ENCODE measurements around the gene RHCG. TPM values are rescaled to one million over a fixed set of nuclear protein-coding genes. Genes with fewer than 3 reads are reported as not detected.

RHCG gene
- total RNA-seq, 1 experiment from 2014 or later, result 3.0 TPM

DNA sequence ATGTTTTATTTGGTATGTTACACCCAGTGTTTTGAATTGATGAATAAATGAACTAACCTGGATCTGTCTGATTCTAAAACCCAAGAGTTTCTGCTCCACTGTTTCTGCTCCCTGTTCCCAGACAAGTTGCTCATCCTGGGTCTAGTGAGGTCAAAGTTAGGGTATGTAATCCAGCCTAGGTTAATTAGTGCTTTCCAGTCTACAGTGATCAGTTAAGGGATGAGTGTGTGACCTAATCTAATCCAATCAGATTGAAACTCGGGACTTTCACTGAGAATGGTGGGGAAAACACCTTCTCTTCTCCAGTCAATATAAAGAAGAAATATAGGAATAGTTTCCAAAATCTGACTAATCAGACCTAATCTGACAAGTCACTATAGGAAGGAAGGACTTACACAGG, 27.8 kb upstream of the RHCG start:
- in situ Hi-C loops (cut with HindIII; ENCODE audit: low pct_unique_long_range_greater_than_20kb, low sequenced_read_pairs), result no loop called here
- intact Hi-C loops (cut with micrococcal nuclease; ENCODE audit: unreplicated experiment), result no loop called here
- ChIA-PET CTCF (no interaction called here), POLR2A (no interaction called here)
- Histone ChIP-seq H3K4me1 (ENCODE audit: control insufficient read depth, insufficient read depth, low read length) (no peaks in the 10 kb centered on the region), H3K9me3 (ENCODE audit: control insufficient read depth, insufficient read depth, low read depth, low read length) (no peaks in the 10 kb centered on the region), H3K27ac (ENCODE audit: low read length) (no peak overlapping the region), H3K4me3 (ENCODE audit: low read depth in 2 of 2, low read length in 2 of 2) (no peak overlapping the region), H3K27me3 (ENCODE audit: control insufficient read depth, insufficient read depth, low read length) (no peaks in the 10 kb centered on the region), H3K36me3 (ENCODE audit: control insufficient read depth, insufficient read depth, low read length) (no peaks in the 10 kb centered on the region)
- DNase-seq (ENCODE audit: low read depth, low spot score), result no peak
- TF ChIP-seq POLR2AphosphoS5 (IDR thresholded peaks at IDR 0.05; ENCODE audit: low read depth, low read length), result no peak
- no peak for TF ChIP-seq TCF7L2 (IDR thresholded peaks at IDR 0.05; ENCODE audit: low read depth, low read length)
- TF ChIP-seq, protein P1, sequence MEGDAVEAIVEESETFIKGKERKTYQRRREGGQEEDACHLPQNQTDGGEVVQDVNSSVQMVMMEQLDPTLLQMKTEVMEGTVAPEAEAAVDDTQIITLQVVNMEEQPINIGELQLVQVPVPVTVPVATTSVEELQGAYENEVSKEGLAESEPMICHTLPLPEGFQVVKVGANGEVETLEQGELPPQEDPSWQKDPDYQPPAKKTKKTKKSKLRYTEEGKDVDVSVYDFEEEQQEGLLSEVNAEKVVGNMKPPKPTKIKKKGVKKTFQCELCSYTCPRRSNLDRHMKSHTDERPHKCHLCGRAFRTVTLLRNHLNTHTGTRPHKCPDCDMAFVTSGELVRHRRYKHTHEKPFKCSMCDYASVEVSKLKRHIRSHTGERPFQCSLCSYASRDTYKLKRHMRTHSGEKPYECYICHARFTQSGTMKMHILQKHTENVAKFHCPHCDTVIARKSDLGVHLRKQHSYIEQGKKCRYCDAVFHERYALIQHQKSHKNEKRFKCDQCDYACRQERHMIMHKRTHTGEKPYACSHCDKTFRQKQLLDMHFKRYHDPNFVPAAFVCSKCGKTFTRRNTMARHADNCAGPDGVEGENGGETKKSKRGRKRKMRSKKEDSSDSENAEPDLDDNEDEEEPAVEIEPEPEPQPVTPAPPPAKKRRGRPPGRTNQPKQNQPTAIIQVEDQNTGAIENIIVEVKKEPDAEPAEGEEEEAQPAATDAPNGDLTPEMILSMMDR (IDR thresholded peaks at IDR 0.05), result no peak
- no peak for TF ChIP-seq SIN3A (IDR thresholded peaks at IDR 0.05; ENCODE audit: borderline replicate concordance, insufficient read depth, low read depth, low read length)
- TF ChIP-seq REST (IDR thresholded peaks at IDR 0.05; ENCODE audit: insufficient read depth in 1 of 2, low read depth in 2 of 2, low read length in 1 of 2), result no peak
- ATAC-seq, result no peak
- BruUV-seq (replicated peaks), result no TSS peak

GRCh38 chr15:89523101-89523500, 26.7 kb upstream of the RHCG start:
- TF ChIP-seq REST (IDR thresholded peaks at IDR 0.05; ENCODE audit: insufficient read depth in 1 of 2, low read depth in 2 of 2, low read length in 1 of 2) (no peak), TCF7L2 (IDR thresholded peaks at IDR 0.05; ENCODE audit: low read depth, low read length) (no peak), SIN3A (IDR thresholded peaks at IDR 0.05; ENCODE audit: borderline replicate concordance, insufficient read depth, low read depth, low read length) (no peak), POLR2AphosphoS5 (IDR thresholded peaks at IDR 0.05; ENCODE audit: low read depth, low read length) (no peak)
- TF ChIP-seq, protein P1 (IDR thresholded peaks at IDR 0.05), result no peak
- Histone ChIP-seq H3K4me3 (ENCODE audit: low read depth in 2 of 2, low read length in 2 of 2) (no peak overlapping the region), H3K4me1 (ENCODE audit: control insufficient read depth, insufficient read depth, low read length) (no peaks in the 10 kb centered on the region), H3K9me3 (ENCODE audit: control insufficient read depth, insufficient read depth, low read depth, low read length) (no peaks in the 10 kb centered on the region), H3K27me3 (ENCODE audit: control insufficient read depth, insufficient read depth, low read length) (no peaks in the 10 kb centered on the region), H3K27ac (ENCODE audit: low read length) (no peak overlapping the region), H3K36me3 (ENCODE audit: control insufficient read depth, insufficient read depth, low read length) (no peaks in the 10 kb centered on the region)
- no TSS peak for BruUV-seq (replicated peaks)
- CTCF ChIA-PET, result no interaction called here
- in situ Hi-C loops (cut with HindIII; ENCODE audit: low pct_unique_long_range_greater_than_20kb, low sequenced_read_pairs) (no loop called here), intact Hi-C loops (cut with micrococcal nuclease; ENCODE audit: unreplicated experiment) (no loop called here)
- DNase-seq (ENCODE audit: low read depth, low spot score) (no peak), ATAC-seq (no peak)
- POLR2A ChIA-PET, result interaction anchor here (0.7 kb wide), 1 partner anchor 53 kb away, joined by 3 read pairs; no protein-coding TSS in a partner anchor
